ENCODE data around the gene TNIP2. TPM values are rescaled to one million over a fixed set of nuclear protein-coding genes. Genes with fewer than 3 reads are reported as not detected.
A peak's percentile ranks its signal among the peaks of the same experiment; 100 is the strongest.

Gene TNIP2
- total and polyA plus RNA-seq, 2 of the 13 experiments (the other 11 are each of a cell fraction or from before 2014, with no cell fraction given), result 25.6 to 38.0 TPM

DNA sequence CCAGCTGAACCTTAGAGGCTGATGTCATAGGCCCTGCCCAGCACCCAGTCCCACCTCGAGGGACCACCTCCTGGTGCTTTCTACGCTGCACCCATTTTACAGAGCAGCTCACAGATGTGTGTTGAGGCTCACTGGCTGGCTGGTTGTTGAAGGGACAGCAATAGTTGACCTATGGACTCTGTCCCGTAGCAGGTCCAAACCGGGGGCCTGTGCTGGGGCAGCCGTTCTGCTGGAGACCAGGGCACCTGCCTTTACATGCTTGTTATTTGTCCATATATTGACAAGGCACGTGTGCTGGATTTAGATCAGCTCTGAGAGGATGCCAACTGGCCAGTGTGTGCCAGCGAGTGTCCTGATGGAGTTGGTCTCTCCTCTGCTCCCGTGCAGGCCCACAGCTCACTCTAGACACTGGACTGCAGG lies 58.1 kb downstream of the TNIP2 start (continued):
- TF ChIP-seq, protein P1, sequence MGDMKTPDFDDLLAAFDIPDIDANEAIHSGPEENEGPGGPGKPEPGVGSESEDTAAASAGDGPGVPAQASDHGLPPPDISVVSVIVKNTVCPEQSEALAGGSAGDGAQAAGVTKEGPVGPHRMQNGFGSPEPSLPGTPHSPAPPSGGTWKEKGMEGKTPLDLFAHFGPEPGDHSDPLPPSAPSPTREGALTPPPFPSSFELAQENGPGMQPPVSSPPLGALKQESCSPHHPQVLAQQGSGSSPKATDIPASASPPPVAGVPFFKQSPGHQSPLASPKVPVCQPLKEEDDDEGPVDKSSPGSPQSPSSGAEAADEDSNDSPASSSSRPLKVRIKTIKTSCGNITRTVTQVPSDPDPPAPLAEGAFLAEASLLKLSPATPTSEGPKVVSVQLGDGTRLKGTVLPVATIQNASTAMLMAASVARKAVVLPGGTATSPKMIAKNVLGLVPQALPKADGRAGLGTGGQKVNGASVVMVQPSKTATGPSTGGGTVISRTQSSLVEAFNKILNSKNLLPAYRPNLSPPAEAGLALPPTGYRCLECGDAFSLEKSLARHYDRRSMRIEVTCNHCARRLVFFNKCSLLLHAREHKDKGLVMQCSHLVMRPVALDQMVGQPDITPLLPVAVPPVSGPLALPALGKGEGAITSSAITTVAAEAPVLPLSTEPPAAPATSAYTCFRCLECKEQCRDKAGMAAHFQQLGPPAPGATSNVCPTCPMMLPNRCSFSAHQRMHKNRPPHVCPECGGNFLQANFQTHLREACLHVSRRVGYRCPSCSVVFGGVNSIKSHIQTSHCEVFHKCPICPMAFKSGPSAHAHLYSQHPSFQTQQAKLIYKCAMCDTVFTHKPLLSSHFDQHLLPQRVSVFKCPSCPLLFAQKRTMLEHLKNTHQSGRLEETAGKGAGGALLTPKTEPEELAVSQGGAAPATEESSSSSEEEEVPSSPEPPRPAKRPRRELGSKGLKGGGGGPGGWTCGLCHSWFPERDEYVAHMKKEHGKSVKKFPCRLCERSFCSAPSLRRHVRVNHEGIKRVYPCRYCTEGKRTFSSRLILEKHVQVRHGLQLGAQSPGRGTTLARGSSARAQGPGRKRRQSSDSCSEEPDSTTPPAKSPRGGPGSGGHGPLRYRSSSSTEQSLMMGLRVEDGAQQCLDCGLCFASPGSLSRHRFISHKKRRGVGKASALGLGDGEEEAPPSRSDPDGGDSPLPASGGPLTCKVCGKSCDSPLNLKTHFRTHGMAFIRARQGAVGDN (CRISPR knock-in tag; IDR thresholded peaks at IDR 0.05), result peak; percentile 66
- TF ChIP-seq CAMTA2 (CRISPR knock-in tag; IDR thresholded peaks at IDR 0.05; ENCODE audit: borderline replicate concordance), result 0 out of 2 replicates have a peak, but pooled peaks have one; percentile 34
- TF ChIP-seq ZNF564 (CRISPR knock-in tag; IDR thresholded peaks at IDR 0.05), result no peak
- 0 out of 2 replicates have a peak, but pooled peaks have one; percentile 33 for TF ChIP-seq ZNF768 (CRISPR knock-in tag; IDR thresholded peaks at IDR 0.05)
- TF ChIP-seq ZNF546 (CRISPR knock-in tag; conservative IDR thresholded peaks at IDR 0.05), result no peak
- TF ChIP-seq SPEN (CRISPR knock-in tag; IDR thresholded peaks at IDR 0.05; ENCODE audit: low read depth), result no peak
- 0 out of 2 replicates have a peak, but pooled peaks have one; percentile 8 for TF ChIP-seq CEBPG (CRISPR knock-in tag; IDR thresholded peaks at IDR 0.05)
- no peak for TF ChIP-seq ARNT2 (CRISPR knock-in tag; IDR thresholded peaks at IDR 0.05; ENCODE audit: low read depth)
- TF ChIP-seq ZFX (CRISPR knock-in tag; IDR thresholded peaks at IDR 0.05; ENCODE audit: low read depth), result 0 out of 2 replicates have a peak, but pooled peaks have one; percentile 27
- TF ChIP-seq RBM22 (optimal IDR thresholded peaks at IDR 0.05; ENCODE audit: low read length), result peak; percentile 66
- TF ChIP-seq RXRA (CRISPR knock-in tag; IDR thresholded peaks at IDR 0.05), result peak; percentile 46; the same call in 1 of the 2 replicates
- TF ChIP-seq, protein P2, sequence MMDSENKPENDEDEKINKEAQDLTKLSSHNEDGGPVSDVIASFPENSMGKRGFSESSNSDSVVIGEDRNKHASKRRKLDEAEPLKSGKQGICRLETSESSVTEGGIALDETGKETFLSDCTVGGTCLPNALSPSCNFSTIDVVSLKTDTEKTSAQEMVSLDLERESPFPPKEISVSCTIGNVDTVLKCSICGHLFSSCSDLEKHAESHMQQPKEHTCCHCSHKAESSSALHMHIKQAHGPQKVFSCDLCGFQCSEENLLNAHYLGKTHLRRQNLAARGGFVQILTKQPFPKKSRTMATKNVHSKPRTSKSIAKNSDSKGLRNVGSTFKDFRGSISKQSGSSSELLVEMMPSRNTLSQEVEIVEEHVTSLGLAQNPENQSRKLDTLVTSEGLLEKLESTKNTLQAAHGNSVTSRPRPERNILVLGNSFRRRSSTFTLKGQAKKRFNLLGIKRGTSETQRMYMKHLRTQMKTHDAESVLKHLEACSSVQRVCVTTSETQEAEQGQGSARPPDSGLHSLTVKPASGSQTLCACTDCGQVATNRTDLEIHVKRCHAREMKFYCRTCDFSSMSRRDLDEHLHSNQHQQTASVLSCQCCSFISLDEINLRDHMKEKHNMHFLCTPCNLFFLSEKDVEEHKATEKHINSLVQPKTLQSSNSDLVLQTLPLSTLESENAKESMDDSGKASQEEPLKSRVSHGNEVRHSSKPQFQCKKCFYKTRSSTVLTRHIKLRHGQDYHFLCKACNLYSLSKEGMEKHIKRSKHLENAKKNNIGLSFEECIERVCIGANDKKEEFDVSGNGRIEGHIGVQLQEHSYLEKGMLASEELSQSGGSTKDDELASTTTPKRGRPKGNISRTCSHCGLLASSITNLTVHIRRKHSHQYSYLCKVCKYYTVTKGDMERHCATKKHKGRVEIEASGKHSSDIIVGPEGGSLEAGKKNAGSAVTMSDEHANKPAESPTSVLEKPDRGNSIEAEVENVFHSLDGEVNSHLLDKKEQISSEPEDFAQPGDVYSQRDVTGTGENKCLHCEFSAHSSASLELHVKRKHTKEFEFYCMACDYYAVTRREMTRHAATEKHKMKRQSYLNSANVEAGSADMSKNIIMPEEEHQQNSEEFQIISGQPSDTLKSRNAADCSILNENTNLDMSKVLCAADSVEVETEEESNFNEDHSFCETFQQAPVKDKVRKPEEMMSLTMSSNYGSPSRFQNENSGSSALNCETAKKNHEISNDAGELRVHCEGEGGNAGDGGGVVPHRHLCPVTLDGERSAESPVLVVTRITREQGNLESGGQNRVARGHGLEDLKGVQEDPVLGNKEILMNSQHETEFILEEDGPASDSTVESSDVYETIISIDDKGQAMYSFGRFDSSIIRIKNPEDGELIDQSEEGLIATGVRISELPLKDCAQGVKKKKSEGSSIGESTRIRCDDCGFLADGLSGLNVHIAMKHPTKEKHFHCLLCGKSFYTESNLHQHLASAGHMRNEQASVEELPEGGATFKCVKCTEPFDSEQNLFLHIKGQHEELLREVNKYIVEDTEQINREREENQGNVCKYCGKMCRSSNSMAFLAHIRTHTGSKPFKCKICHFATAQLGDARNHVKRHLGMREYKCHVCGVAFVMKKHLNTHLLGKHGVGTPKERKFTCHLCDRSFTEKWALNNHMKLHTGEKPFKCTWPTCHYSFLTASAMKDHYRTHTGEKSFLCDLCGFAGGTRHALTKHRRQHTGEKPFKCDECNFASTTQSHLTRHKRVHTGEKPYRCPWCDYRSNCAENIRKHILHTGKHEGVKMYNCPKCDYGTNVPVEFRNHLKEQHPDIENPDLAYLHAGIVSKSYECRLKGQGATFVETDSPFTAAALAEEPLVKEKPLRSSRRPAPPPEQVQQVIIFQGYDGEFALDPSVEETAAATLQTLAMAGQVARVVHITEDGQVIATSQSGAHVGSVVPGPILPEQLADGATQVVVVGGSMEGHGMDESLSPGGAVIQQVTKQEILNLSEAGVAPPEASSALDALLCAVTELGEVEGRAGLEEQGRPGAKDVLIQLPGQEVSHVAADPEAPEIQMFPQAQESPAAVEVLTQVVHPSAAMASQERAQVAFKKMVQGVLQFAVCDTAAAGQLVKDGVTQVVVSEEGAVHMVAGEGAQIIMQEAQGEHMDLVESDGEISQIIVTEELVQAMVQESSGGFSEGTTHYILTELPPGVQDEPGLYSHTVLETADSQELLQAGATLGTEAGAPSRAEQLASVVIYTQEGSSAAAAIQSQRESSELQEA (CRISPR knock-in tag; IDR thresholded peaks at IDR 0.05; ENCODE audit: not compliant biosample characterization), result no peak
- TF ChIP-seq, protein P3, sequence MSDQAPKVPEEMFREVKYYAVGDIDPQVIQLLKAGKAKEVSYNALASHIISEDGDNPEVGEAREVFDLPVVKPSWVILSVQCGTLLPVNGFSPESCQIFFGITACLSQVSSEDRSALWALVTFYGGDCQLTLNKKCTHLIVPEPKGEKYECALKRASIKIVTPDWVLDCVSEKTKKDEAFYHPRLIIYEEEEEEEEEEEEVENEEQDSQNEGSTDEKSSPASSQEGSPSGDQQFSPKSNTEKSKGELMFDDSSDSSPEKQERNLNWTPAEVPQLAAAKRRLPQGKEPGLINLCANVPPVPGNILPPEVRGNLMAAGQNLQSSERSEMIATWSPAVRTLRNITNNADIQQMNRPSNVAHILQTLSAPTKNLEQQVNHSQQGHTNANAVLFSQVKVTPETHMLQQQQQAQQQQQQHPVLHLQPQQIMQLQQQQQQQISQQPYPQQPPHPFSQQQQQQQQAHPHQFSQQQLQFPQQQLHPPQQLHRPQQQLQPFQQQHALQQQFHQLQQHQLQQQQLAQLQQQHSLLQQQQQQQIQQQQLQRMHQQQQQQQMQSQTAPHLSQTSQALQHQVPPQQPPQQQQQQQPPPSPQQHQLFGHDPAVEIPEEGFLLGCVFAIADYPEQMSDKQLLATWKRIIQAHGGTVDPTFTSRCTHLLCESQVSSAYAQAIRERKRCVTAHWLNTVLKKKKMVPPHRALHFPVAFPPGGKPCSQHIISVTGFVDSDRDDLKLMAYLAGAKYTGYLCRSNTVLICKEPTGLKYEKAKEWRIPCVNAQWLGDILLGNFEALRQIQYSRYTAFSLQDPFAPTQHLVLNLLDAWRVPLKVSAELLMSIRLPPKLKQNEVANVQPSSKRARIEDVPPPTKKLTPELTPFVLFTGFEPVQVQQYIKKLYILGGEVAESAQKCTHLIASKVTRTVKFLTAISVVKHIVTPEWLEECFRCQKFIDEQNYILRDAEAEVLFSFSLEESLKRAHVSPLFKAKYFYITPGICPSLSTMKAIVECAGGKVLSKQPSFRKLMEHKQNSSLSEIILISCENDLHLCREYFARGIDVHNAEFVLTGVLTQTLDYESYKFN (CRISPR knock-in tag; conservative IDR thresholded peaks at IDR 0.05), result 0 out of 2 replicates have a peak, but pooled peaks have one; percentile 53
- TF ChIP-seq KDM1A (CRISPR knock-in tag; IDR thresholded peaks at IDR 0.05), result 0 out of 2 replicates have a peak, but pooled peaks have one; percentile 82
